Right lobe of liver (tissue), 6 donors: ENCODE measurements around the gene BRSK2. TPM values are rescaled to one million over a fixed set of nuclear protein-coding genes. Genes with fewer than 3 reads are reported as not detected.

Experiments used
- ATAC-seq, 4 donors: fragments of 200-7000 bp; cut with Tn5 transposase; one replicate each; pipeline ENCODE4 v1.9.1; 2020; ENCODE audit warnings: mild to moderate bottlenecking in 4 of 4, moderate library complexity in 4 of 4
- DNase-seq, 3 donors: peaks; one replicate each; pipeline ENCODE4 v3.0.0-alpha.2; 2020
- H3K27ac ChIP-seq, 3 donors: fragments of 200-600 bp; one replicate each; pipeline ENCODE4 v1.8.0; 2022
- H3K27me3 ChIP-seq, 2 donors: fragments of 200-600 bp; one replicate each; pipeline ENCODE4 v1.8.0; 2022
- H3K36me3 ChIP-seq, 4 donors: fragments of 200-600 bp; sonication (generic) in 1 of 4; one replicate each; pipeline versions ENCODE4 v1.5.1 to v1.8.0; 2017 to 2022; ENCODE audit warnings: control low read depth in 1 of 4
- H3K4me1 ChIP-seq, 4 donors: fragments of 200-600 bp; sonication (generic) in 1 of 4; one replicate each; pipeline versions ENCODE4 v1.5.1 to v1.8.0; 2017 to 2022; ENCODE audit warnings: control low read depth in 1 of 4
- H3K4me3 ChIP-seq, 3 donors: fragments of 200-600 bp; one replicate each; pipeline ENCODE4 v1.8.0; 2022
- H3K9me3 ChIP-seq, 4 donors: fragments of 200-600 bp; sonication (generic) in 1 of 4; one replicate each; pipeline versions ENCODE4 v1.5.1 to v1.8.0; 2017 to 2022; ENCODE audit warnings: control low read depth in 1 of 4
- CTCF ChIP-seq, 4 donors: fragments of 200-600 bp in 3 of 4; fragments of 450-650 bp in 1 of 4; IDR thresholded peaks; one replicate each; pipeline versions ENCODE4 v1.5.1 to v1.8.0; 2016 to 2022; ENCODE audit warnings: antibody characterized with exemption in 4 of 4, mild to moderate bottlenecking in 2 of 4
- POLR2A ChIP-seq: fragments of 450-650 bp; IDR thresholded peaks from one replicate; pipeline ENCODE4 v1.6.1; 2017; ENCODE audit warnings: antibody characterized with exemption, mild to moderate bottlenecking
- WGBS: methylation state at CpG from one replicate; pipeline ENCODE4 v1.1.6; 2018; ENCODE audit warnings: low coverage, low lambda C conversion rate; ENCODE audit not compliant: insufficient coverage; ENCODE audit errors: missing lambda C conversion rate; 5-methylcytosine and 5-hydroxymethylcytosine counted together
- intact Hi-C, 2 donors: fragments of 100-400 bp; cut with DNase I; formaldehyde crosslinking; loops; one replicate each; pipeline versions ENCODE4 v1.11.2 to v1.14.1; 2022
- total RNA-seq, 6 experiments: library from RNA; depleted of rRNA in 2 of 6; stranded (reverse); fragments of >200 nt in 2 of 6; fragmentation: NEBNext Ultra II Directional in 3 of 6; extraction: Animal tissue kit (Norgen Biotek cat#: 25700) in 3 of 6; gene quantifications; one replicate each; pipeline versions ENCODE4 v1.1.0 to v1.2.4, GENCODE V29; 2016 to 2023
- donor health status: DM: no; HTN: yes; CAD: no.
- donor health status: DM: no; HTN: no; CAD: no.
- donor health status: DM: no; HTN: no; CAD: no.
- donor health status: DM: no; HTN: yes; CAD: no.
- donor health status: DM: no; HTN: yes; CAD: no.

The BRSK2 gene
- total RNA-seq, 6 experiments from 2014 or later: 0.12 to 0.49 TPM; not detected in 4

GRCh38 chr11:1397146-1397861 lies 7.6 kb downstream of the BRSK2 start:
- Histone ChIP-seq H3K27ac (no peak overlapping the region), H3K36me3 (no peaks in the 10 kb centered on the region), H3K27me3 (no peaks in the 10 kb centered on the region), H3K9me3 (no peaks in the 10 kb centered on the region), H3K4me1 (no peaks in the 10 kb centered on the region), H3K4me3 (no peak overlapping the region)
- ATAC-seq: no peak
- TF ChIP-seq POLR2A: no peak
- TF ChIP-seq CTCF (IDR thresholded peaks at IDR 0.05): no peak
- DNase-seq: no peak
- WGBS: 29% methylated on average over 1 of the region's 19 CpGs
- intact Hi-C loops: no loop called here

GRCh38 chr11:1397862-1398527 lies 8.3 kb downstream of the BRSK2 start:
- ATAC-seq (no peak), DNase-seq (no peak)
- TF ChIP-seq POLR2A: no peak
- TF ChIP-seq CTCF (IDR thresholded peaks at IDR 0.05): no peak
- H3K4me3 ChIP-seq: no peak overlapping the region
- WGBS: 49% methylated on average over 4 of the region's 22 CpGs
- no peak overlapping the region for H3K27ac ChIP-seq
- intact Hi-C loops: no loop called here
- H3K4me1 ChIP-seq: no peaks in the 10 kb centered on the region
- no peaks in the 10 kb centered on the region for H3K27me3 ChIP-seq
- H3K9me3 ChIP-seq: no peaks in the 10 kb centered on the region
- H3K36me3 ChIP-seq: no peaks in the 10 kb centered on the region

- Histone ChIP-seq H3K4me3 (no peak overlapping the region), H3K27ac (no peak overlapping the region), H3K9me3 (no peaks in the 10 kb centered on the region), H3K27me3 (no peaks in the 10 kb centered on the region), H3K4me1 (no peaks in the 10 kb centered on the region), H3K36me3 (no peaks in the 10 kb centered on the region)
- DNase-seq (no peak), ATAC-seq (no peak)
- TF ChIP-seq POLR2A (no peak), CTCF (IDR thresholded peaks at IDR 0.05) (no peak)
- intact Hi-C loops: no loop called here
- WGBS: no CpG with 5 or more reads among the region's 23 CpGs
Observed at GRCh38 chr11:1398528-1399235, 8.9 kb downstream of the BRSK2 start.

- intact Hi-C loops: no loop called here
- no peak overlapping the region for H3K27ac ChIP-seq
- no peak overlapping the region for H3K4me3 ChIP-seq
- no peaks in the 10 kb centered on the region for H3K9me3 ChIP-seq
- DNase-seq (no peak), ATAC-seq (no peak)
- no peaks in the 10 kb centered on the region for H3K36me3 ChIP-seq
- H3K4me1 ChIP-seq: no peaks in the 10 kb centered on the region
- no peak for TF ChIP-seq POLR2A
- no peak for TF ChIP-seq CTCF (IDR thresholded peaks at IDR 0.05)
- 80% methylated on average over 4 of the region's 34 CpGs for WGBS
- H3K27me3 ChIP-seq: no peaks in the 10 kb centered on the region
Observed at GRCh38 chr11:1399386-1400316, 9.9 kb downstream of the BRSK2 start.
